Measurements from ENCODE around the gene CDH6. TPM values are rescaled to one million over a fixed set of nuclear protein-coding genes. Genes with fewer than 3 reads are reported as not detected.
A peak's percentile ranks its signal among the peaks of the same experiment; 100 is the strongest.

The CDH6 gene
- total and polyA plus RNA-seq, 2 of the 4 experiments (the other 2 are of a cell fraction): 72.2 to 232 TPM

DNA sequence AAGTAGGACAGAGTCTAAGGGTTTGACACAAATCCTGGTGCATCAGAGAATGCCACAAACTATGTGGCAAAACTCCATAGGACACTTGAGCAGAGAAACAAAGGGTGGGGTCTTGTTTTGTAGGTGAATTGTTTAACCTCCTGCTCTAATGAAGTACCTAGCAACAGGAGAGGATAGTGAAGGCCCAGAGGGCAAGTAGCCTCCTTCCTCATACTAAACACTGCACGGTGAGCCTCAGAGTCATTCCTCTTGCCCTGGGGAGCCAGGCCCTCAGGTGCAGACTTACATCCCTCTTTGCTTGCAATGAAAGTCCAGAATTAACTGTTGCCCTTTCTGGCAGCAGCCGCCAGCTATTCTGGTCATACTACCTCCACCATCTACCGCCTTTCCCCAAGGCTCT, 172.3 kb downstream of the CDH6 start:
- no TSS peak for BruUV-seq (replicated peaks)
- no peaks in the 10 kb centered on the region for H3K27me3 ChIP-seq (ENCODE audit: control insufficient read depth, insufficient read depth, low read length)
- H3K4me2 ChIP-seq (ENCODE audit: low read depth, low read length): no peak overlapping the region; the same call in 1 of the 2 replicates
- peak overlapping the region; percentile 99 for H2AK5ac ChIP-seq (ENCODE audit: low read depth, low read length)
- ATAC-seq (ENCODE audit: low read depth) (no peak), DNase-seq (no peak)
- H3K4ac ChIP-seq (ENCODE audit: low read depth, low read length): peak overlapping the region; percentile 96
- CTCF ChIA-PET: no interaction called here
- peak overlapping the region; percentile 100 for H4K5ac ChIP-seq (ENCODE audit: low read depth, low read length)
- peak overlapping the region; percentile 63 for H2AK9ac ChIP-seq (replicated peaks; ENCODE audit: low read depth, low read length, poor library complexity)
- intact Hi-C loops (cut with micrococcal nuclease): no loop called here
- H2BK20ac ChIP-seq (ENCODE audit: low read depth, low read length): peak overlapping the region; percentile 99
- dilution Hi-C loops (cut with HindIII; ENCODE audit: low sequenced_read_pairs, unreplicated experiment): no loop called here
- H3K14ac ChIP-seq (replicated peaks; ENCODE audit: low read depth, low read length): peak overlapping the region; percentile 93
- H3K56ac ChIP-seq (ENCODE audit: extremely low read depth, insufficient read depth, low read length): peak overlapping the region; percentile 98
- peak overlapping the region; percentile 98 for H2BK120ac ChIP-seq (ENCODE audit: low read depth, low read length)
- H3K23ac ChIP-seq (ENCODE audit: low read depth, low read length): peak overlapping the region; percentile 94
- TF ChIP-seq, protein P1, sequence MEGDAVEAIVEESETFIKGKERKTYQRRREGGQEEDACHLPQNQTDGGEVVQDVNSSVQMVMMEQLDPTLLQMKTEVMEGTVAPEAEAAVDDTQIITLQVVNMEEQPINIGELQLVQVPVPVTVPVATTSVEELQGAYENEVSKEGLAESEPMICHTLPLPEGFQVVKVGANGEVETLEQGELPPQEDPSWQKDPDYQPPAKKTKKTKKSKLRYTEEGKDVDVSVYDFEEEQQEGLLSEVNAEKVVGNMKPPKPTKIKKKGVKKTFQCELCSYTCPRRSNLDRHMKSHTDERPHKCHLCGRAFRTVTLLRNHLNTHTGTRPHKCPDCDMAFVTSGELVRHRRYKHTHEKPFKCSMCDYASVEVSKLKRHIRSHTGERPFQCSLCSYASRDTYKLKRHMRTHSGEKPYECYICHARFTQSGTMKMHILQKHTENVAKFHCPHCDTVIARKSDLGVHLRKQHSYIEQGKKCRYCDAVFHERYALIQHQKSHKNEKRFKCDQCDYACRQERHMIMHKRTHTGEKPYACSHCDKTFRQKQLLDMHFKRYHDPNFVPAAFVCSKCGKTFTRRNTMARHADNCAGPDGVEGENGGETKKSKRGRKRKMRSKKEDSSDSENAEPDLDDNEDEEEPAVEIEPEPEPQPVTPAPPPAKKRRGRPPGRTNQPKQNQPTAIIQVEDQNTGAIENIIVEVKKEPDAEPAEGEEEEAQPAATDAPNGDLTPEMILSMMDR (conservative IDR thresholded peaks at IDR 0.05; ENCODE audit: low read depth, low read length): no peak
- no peak for TF ChIP-seq CHD1 (IDR thresholded peaks at IDR 0.05; ENCODE audit: low read depth, low read length)
- no peak for TF ChIP-seq SMC3 (IDR thresholded peaks at IDR 0.05; ENCODE audit: low read depth, low read length)
- no peak for TF ChIP-seq MAZ (IDR thresholded peaks at IDR 0.05; ENCODE audit: borderline replicate concordance, low read depth, low read length)
- no peak for TF ChIP-seq CEBPB (IDR thresholded peaks at IDR 0.05; ENCODE audit: low read depth, low read length)
- no peak for TF ChIP-seq POLR2A (IDR thresholded peaks at IDR 0.05; ENCODE audit: low read depth, low read length)
- TF ChIP-seq MXI1 (IDR thresholded peaks at IDR 0.05; ENCODE audit: borderline replicate concordance, low read depth, low read length): no peak
- no peak for TF ChIP-seq RAD21 (IDR thresholded peaks at IDR 0.05; ENCODE audit: low read length)
- TF ChIP-seq, protein P2, sequence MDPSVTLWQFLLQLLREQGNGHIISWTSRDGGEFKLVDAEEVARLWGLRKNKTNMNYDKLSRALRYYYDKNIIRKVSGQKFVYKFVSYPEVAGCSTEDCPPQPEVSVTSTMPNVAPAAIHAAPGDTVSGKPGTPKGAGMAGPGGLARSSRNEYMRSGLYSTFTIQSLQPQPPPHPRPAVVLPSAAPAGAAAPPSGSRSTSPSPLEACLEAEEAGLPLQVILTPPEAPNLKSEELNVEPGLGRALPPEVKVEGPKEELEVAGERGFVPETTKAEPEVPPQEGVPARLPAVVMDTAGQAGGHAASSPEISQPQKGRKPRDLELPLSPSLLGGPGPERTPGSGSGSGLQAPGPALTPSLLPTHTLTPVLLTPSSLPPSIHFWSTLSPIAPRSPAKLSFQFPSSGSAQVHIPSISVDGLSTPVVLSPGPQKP (IDR thresholded peaks at IDR 0.05; ENCODE audit: borderline replicate concordance, low read depth, low read length): no peak
- TF ChIP-seq, protein P3, sequence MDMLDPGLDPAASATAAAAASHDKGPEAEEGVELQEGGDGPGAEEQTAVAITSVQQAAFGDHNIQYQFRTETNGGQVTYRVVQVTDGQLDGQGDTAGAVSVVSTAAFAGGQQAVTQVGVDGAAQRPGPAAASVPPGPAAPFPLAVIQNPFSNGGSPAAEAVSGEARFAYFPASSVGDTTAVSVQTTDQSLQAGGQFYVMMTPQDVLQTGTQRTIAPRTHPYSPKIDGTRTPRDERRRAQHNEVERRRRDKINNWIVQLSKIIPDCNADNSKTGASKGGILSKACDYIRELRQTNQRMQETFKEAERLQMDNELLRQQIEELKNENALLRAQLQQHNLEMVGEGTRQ (IDR thresholded peaks at IDR 0.05; ENCODE audit: low read depth, low read length): no peak
- no peak for TF ChIP-seq NFE2L2 (IDR thresholded peaks at IDR 0.05; ENCODE audit: low read depth, low read length)
- no peak for TF ChIP-seq MAFK (IDR thresholded peaks at IDR 0.05; ENCODE audit: low read depth, low read length)
- no peak for TF ChIP-seq RFX5 (IDR thresholded peaks at IDR 0.05; ENCODE audit: low read depth, low read length)
- peak overlapping the region; percentile 100 for H3K18ac ChIP-seq (ENCODE audit: low read depth, low read length)
- H2AFZ ChIP-seq (replicated peaks; ENCODE audit: low read length, poor library complexity): no peak overlapping the region
- H3K27ac ChIP-seq (ENCODE audit: insufficient read depth, low read length): peak overlapping the region; percentile 100
- H2BK15ac ChIP-seq (ENCODE audit: low read depth, low read length): peak overlapping the region; percentile 51
- H3K4me1 ChIP-seq (ENCODE audit: control insufficient read depth, insufficient read depth, low read length): peaks cover 34% of the 10 kb centered on the region
- peak overlapping the region; percentile 65 for H3K9ac ChIP-seq (ENCODE audit: low read depth, low read length)
- H3K36me3 ChIP-seq (ENCODE audit: control insufficient read depth, insufficient read depth, low read length): no peaks in the 10 kb centered on the region
- peaks cover 13% of the 10 kb centered on the region for H3K9me1 ChIP-seq (ENCODE audit: insufficient read depth, low read length)
- H2BK5ac ChIP-seq (ENCODE audit: low read depth, low read length, poor library complexity, severe bottlenecking): peak overlapping the region; percentile 99
- WGBS, 2 experiments (ENCODE audit: extremely low coverage in 2 of 2, insufficient read length in 1 of 2): 90% methylated on average over 2 of the region's 3 CpGs; no CpG with 5 or more reads in 1 of the 2 experiments
- H3K9me3 ChIP-seq (ENCODE audit: control insufficient read depth, insufficient read depth, low read length): no peaks in the 10 kb centered on the region
- no peak overlapping the region for H3K4me3 ChIP-seq (ENCODE audit: insufficient read depth, low read depth, low read length)
- H4K20me1 ChIP-seq (ENCODE audit: insufficient read depth, low read length): no peaks in the 10 kb centered on the region
- peak overlapping the region; percentile 98 for H4K91ac ChIP-seq (ENCODE audit: insufficient read depth, low read depth, low read length)
- POLR2A ChIA-PET (ENCODE audit: unreplicated experiment): no interaction called here
- H3K79me1 ChIP-seq (ENCODE audit: low read depth in 1 of 2, low read length in 2 of 2): no peaks in the 10 kb centered on the region
- in situ Hi-C loops (cut with MboI; ENCODE audit: low sequenced_read_pairs): no loop called here
- peak overlapping the region; percentile 96 for H4K8ac ChIP-seq (ENCODE audit: low read depth in 2 of 2, low read length in 2 of 2)

All from IMR-90 (cell line).